ENCODE results near the gene RTP5.
A peak's percentile ranks its signal among the peaks of the same experiment; 100 is the strongest.

Gene RTP5

DNA sequence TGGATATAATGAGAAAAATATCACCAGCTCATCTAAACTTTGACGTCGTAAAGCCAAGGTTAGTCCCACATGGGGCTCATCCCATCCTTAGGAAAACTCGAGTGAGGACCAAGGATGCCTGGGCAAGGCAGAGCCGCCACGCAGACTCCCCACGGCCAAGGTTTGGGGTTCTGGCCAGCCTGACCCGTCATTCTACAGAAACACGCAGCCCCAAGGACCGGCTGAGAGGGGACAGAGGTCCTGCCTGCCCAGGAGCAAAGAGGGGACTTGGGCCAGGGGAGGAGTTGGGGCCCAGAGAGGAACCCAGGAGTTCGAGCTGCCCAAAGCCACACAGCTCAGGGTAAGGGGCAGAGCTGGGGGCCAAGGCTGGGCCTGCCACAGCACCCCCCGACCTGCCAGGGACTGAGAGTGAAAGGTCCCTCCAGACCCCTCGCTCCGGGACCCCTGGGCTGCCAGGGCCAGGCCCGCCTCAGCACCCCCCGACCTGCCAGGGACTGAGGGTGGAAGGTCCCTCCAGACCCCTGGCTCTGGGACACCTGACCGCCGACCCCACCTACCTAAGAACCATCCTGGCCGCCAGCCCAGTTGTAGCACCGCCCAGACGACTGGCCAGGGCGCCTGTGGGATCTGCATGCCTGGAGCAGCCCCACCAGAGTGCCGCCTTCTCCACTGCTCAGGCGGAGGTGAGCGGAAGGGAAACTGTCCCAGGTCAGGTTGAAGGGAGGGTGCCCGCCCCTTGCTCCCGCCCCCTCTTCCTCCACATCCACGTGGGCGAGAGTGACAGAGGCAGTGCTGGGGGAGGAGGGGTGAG, 11.1 kb upstream of the RTP5 start, which contains the start of gene PDCD1:
Gene PDCD1, minus strand, starts transcription at position 689 of the 811 bp plus-strand sequence. Its CDS starts 56 bp downstream, at position 633.
- DNase-seq, result peak; percentile 91

DNA sequence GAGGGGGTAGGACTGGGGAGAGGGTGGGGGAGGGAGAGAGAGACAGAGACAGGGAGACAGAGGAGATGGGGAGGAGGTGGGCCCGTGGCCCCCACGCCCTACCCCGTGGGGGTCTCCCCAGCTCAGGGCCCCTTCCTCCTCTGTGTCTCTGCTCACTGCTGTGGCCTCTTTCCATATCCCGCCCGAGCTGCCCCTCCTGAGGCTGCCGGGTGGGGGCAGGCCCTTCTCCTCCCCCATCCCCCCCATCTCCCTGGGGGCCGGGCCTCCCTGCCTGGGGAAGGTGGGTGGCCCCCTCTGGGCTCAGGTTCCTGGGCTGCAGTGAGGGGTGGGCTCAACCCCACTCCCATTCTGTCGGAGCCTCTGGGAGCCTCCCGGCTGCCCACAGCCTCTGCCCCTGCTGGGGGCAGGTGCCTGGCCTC, 10.5 kb upstream of the RTP5 start:
- no peak for DNase-seq

DNA sequence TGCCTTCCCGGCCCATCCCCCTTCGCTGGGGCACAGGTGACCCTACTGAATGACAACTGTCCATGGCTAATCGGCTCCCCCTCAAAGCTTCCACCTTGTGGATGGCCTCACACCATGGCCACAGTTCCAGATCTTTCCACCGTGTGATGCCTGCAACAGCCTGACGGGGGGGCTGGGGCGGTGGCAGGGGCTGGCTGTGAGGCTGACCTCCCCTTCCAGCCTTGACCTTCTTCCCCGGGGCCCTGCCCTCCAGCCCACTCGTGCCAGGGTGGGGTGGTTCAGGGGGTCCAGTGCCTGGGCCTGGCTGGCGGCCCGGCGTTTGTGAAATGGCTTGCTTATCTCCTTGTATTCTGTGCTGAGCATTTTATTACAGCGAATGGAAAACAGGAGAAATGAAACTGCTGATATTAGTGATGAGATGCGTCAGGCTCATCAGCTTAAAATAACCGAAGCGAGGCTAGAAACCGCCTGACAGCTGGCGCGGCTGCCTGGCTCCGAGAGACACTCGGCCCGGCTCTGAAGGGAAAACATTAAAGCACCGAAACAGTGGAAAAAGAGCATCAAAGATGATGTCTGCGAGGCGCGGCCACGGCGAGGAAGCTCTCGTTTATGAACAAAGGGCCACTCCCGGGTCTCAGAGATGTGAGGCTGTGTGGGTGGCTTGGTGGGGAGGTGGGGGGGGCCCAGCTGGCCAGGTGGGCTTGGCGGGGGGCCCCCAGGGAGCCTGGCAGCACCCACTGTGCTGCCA, 9.9 kb upstream of the RTP5 start:
- DNase-seq, result peak; percentile 83

DNA sequence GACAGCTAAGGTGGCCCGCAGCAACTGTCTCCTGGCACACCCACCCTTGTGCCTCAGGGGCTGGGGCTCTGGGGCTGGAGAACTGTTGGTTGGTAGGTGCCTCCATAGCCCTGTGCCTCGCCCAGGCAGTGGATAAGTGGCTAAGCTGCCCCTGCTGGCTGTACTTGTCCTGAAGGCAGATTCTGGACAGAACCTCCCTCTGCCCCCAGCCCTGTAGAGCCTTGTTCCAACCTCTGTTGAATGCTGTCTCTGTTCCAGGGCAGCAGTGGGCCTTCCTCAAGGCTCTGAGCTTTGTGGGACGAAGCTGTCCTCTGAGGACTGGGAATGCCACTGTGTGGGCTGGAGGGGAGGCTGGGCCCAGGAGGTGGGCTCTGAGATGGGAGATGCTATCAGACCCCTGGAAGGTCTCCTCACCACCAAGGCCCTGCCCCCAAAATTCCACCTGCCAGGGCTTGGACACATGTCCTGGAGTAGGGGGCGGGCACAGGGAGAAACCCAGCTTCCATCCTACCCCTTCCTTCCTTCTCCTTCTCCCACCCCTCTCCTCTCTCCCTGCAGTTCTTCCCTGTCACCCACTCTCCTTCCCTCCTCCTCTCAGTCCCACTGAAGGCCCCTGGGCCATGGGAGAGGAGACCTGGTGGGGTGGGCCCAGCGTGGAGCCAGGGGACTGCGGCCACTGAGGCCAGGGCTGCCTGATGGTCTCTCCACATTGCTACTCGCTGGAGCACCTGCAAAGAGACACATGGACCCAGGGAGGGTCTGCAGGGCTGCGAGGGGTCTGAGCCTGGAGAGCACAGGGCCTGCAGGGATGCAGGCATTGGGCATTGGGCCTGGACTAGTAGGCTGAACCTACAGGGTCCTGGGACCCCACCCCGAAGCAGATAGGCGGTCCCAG, 9.1 kb upstream of the RTP5 start:
- DNase-seq, result peak; percentile 60

- DNase-seq, result no peak
Measured at GRCh38 chr2:241861264-241861663, 8.3 kb upstream of the RTP5 start.

DNA sequence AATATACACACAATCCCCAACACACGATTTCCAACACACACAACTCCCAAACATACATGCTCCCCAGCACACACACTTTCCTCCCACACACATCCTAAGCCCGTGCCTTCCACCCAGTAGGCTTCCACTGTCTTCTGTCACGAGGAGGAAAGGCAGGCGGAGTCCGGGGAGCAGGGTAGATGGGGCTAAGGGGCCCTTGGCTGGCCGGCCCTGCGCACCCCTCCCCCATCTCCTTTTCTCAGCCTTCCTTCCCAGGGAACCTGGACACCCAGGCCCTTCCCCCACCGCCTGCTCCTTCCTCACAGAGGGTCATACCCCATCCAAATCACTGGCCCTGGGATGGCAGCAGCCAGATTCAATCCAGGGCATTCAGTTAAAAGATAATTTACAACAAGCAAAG, 7.4 kb upstream of the RTP5 start:
- no peak for DNase-seq

GRCh38 chr2:241862775-241863535, 6.6 kb upstream of the RTP5 start:
- DNase-seq, result no peak

GRCh38 chr2:241863536-241863954, 6.0 kb upstream of the RTP5 start:
- DNase-seq, result no peak

GRCh38 chr2:241864168-241864849, 5.2 kb upstream of the RTP5 start:
- no peak for DNase-seq

DNA sequence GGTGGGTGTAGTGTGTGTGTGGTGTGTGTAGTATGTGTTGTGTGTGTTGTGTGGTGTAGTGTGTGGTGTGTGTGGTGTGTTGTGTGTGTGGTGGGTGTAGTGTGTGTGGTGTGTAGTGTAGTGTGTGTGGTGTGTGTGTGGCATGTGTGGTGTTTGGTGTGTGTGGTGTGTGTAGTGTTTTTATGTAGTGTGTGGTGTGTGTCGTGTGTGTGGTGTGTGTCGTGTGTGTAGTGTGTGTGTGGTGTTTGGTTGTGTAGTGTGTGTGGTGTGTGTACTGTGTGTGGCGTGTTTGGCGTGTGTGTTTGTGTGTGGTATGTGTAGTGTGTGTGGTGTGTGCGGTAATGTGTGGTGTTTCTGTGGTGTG, 4.7 kb upstream of the RTP5 start:
- no peak for DNase-seq

GRCh38 chr2:241865416-241865956, 4.0 kb upstream of the RTP5 start:
- DNase-seq, result no peak

GRCh38 chr2:241865957-241866789, 3.4 kb upstream of the RTP5 start:
- peak; percentile 43 for DNase-seq

DNA sequence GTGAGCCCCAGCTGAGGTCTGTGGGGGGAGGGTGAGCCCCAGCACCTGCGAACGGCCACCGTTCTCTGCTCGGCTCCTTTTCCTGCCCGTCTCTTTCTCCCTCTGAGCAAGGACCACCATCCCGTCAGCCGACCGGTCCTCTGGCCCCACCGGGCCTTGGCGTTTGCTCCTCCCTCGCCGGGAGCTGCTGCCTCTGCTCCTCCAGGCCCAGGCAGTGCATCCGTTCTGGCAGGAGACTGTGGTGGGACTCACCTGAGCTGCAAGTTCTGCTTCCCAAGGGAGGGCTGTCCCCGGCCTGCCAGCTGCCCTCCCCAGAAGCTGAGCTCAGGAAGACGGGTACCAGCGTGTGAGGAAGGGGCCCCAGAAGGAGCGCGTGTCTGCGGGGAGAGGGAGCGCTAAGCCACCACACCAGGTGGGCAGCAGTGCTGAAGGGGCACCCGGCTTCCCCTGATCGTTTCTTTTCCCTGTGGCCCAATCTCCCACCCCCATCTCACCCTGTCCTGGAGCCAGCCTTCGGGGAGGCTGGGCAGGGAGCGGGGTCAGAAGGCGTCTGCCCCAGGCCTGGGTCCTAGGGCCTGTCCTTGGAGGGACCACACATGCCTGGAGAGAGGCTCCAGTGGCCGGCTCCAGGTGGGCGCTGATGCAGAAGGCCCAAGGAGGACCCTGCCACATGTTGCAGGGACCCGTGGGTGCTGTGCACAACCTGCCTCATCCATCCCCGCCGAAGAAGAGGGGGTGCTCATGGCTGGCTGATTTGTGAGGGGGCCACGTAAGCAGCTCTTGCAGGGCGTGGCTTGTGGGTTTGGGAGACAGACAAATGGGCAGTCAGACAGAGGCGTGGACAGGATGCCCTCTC, 2.5 kb upstream of the RTP5 start:
- no peak for DNase-seq

DNA sequence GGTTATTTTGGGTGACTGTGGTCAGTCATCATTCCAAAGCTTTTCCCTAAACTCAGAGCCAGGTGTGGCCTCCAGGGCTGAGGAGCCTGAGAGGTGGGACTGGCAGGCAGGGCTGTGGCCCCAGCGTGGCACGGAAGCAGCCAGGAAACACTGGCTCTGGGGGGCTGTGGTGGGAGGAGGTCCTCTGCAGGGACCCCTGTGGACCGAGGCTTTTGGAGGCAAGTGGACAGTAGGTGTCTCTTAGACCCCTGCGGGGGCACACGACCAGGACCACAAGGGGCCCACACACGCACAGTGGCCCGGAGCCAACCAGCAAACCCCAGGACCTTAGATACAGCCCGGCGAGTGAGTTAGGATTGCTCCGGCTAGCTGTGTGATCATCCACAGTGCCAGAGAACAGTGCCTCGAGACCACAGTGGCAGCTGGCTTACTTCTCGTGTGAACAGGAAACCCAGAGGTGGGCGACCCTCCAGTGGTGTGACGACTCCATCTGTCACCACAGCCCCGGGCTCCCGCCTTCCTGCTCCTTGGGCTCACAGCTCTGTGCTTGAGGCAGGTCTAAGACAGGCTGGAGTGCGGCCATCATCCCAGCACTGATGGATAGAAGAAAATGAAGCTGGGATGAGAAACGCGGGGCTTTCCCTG, 1.6 kb upstream of the RTP5 start:
- no peak for DNase-seq

DNA sequence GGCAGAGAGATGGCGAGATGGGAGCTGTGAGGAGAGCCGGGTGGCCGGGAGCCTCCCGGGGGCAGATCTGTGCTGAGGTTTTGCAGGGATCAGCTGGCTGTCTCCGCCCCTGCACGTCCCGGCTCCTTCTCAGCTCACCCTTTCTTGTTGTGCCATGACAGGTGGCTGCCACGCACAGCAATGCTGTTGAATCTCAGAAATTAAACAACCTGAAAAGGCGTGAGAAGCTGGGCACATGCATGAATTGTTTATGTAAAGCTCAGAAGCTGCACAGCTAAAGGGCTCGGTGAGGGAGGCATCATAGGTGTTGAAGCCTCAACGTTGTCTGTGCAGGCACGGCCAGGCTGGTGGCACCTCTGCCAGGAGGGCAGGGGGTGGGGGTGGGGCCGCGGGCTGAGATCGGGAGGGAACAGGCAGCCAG, 858 bp upstream of the RTP5 start:
- peak; percentile 43 for DNase-seq

- no peak for DNase-seq
Measured at GRCh38 chr2:241870081-241870541, 582 bp downstream of the RTP5 start.

- peak; percentile 41 for DNase-seq
Measured at GRCh38 chr2:241870611-241871537, 1.3 kb downstream of the RTP5 start.

Measured in RPMI8226 (cell line).